Heart left ventricle (tissue), 13 donors: ENCODE measurements around the gene NXN.

Experiments used
- CTCF ChIP-seq, 12 donors: fragments of 200-600 bp; sonication (generic) in 4 of 12; IDR thresholded peaks; one replicate each; pipeline versions ENCODE4 v1.5.0 to v1.8.0; 2018 to 2022; ENCODE audit warnings: antibody characterized with exemption in 12 of 12, mild to moderate bottlenecking in 5 of 12
- POLR2A ChIP-seq, 2 donors: fragments of 450-650 bp; IDR thresholded peaks; one replicate each; pipeline ENCODE4 v1.6.1; 2017; ENCODE audit warnings: antibody characterized with exemption in 2 of 2, mild to moderate bottlenecking in 2 of 2, moderate library complexity in 2 of 2
- donor health status: ischemic (EF 13 %, LVEDD 7.1; RV severe dilation, severe dysfunction).
- donor health status: DM: no; HTN: yes; CAD: no.
- donor health status: DM: no; HTN: no; CAD: no.
- donor health status: ischemic (EF 25% LVEDD 6.9; RV normal size, moderate dysfunction).
- donor health status: ischemic (EF 25% LVEDD 5.7; RV mildly dilated, moderate dysfunction).
- donor health status: ischemic (EF 35%, LVEDD 5.7; RV mildly dilated, moderate dysfunction).
- donor health status: nonischemic (EF 11% LVEDD 7.7; RV severe dilation, severe dysfunction).
- donor health status: DM: yes; HTN: yes; CAD: no.
- donor health status: PGD.
- donor health status: ischemic (EF 29% LVEDD 5.4; RV normal size, mild dysfunction).
- donor health status: nonischemic (EF 23%, LVEDD 6.1; RV moderate dilation, normal function).

- TF ChIP-seq CTCF (IDR thresholded peaks at IDR 0.05): no peak
- TF ChIP-seq POLR2A (IDR thresholded peaks at IDR 0.05): no peak
Measured at GRCh38 chr17:787641-788221, 191.8 kb downstream of the NXN start.
